Keratinocyte (primary cell): ENCODE measurements around the gene NDN.

ENCODE experiments used
- EZH2 ChIP-seq: IDR thresholded peaks from one replicate; pipeline ENCODE4 v1.6.1; 2012; ENCODE audit warnings: inconsistent platforms, mild to moderate bottlenecking, low read length, moderate library complexity
- TF ChIP-seq, protein P1 (sequence below), 3 experiments: IDR thresholded peaks in 1 of 3; conservative IDR thresholded peaks in 1 of 3; optimal IDR thresholded peaks in 1 of 3; 2 replicates in 2 of 3; 3 replicates in 1 of 3; pipeline versions ENCODE3 to v1.5.1; 2011; ENCODE audit warnings: low read length in 3 of 3, mild to moderate bottlenecking in 3 of 3, moderate library complexity in 2 of 3, control low read depth in 1 of 3, inconsistent platforms in 1 of 3; ENCODE audit not compliant: insufficient read depth in 2 of 3; ENCODE audit errors: extremely low read depth in 1 of 3

DNA sequence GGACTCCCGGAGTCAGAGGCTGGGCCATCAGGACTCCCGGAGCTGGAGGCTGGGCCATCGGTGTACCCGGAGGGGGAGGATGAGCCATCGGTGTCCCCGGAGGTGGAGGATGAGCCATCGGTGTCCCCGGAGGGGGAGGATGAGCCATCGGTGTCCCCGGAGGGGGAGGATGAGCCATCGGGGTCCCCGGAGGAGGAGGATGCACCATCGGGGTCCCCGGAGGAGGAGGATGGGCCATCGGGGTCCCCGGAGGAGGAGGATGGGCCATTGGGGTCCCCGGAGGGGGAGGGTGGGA is 40.2 kb downstream of the NDN start:
- TF ChIP-seq, protein P1, sequence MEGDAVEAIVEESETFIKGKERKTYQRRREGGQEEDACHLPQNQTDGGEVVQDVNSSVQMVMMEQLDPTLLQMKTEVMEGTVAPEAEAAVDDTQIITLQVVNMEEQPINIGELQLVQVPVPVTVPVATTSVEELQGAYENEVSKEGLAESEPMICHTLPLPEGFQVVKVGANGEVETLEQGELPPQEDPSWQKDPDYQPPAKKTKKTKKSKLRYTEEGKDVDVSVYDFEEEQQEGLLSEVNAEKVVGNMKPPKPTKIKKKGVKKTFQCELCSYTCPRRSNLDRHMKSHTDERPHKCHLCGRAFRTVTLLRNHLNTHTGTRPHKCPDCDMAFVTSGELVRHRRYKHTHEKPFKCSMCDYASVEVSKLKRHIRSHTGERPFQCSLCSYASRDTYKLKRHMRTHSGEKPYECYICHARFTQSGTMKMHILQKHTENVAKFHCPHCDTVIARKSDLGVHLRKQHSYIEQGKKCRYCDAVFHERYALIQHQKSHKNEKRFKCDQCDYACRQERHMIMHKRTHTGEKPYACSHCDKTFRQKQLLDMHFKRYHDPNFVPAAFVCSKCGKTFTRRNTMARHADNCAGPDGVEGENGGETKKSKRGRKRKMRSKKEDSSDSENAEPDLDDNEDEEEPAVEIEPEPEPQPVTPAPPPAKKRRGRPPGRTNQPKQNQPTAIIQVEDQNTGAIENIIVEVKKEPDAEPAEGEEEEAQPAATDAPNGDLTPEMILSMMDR (optimal IDR thresholded peaks at IDR 0.05 in 1 of 3, IDR thresholded peaks at IDR 0.05 in 1 of 3, conservative IDR thresholded peaks at IDR 0.05 in 1 of 3; ENCODE audit: extremely low read depth in 1 of 3, insufficient read depth in 2 of 3, low read length in 3 of 3): no peak
- no peak for TF ChIP-seq EZH2
